ENCODE measurements around the gene RHBDD2.

DNA sequence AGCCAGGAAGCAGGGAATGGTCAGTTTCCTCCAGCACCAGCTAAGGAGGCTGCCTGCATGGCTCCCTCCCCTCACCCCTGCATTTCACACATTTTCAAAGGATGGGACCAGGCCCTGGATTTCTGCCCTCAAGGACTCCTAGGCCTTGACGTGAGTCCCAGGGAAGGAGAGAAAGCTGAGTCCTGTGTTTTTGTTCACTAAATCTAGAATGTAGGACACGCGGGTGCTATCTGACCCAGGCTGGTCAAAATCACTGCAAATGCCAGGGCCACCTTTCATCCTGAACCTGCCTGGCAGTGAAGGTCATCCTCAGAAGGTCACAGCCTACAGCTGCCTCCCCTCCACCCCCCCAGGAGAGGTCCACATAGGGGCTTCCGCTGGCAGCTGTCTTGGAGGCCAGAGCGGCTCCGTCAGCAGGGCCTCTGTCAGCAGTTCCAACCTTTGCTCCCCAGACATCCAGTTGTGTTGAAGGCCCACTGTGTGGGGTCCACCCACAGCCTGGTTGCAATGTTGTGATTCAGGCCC, 18.0 kb downstream of the RHBDD2 start:
- TF ChIP-seq EZH2 (IDR thresholded peaks at IDR 0.05; ENCODE audit: low read length, missing control alignments) (no peak), CTCF (conservative IDR thresholded peaks at IDR 0.05 in 1 of 2, IDR thresholded peaks at IDR 0.05 in 1 of 2; ENCODE audit: low read depth in 1 of 2, low read length in 2 of 2) (no peak)

All from fibroblast of lung (primary cell).